Tibial nerve (tissue), 4 donors: Measurements from ENCODE around the gene SPATA31C1. TPM values are rescaled to one million over a fixed set of nuclear protein-coding genes. Genes with fewer than 3 reads are reported as not detected.
"Not testable (repeated sequence)": the region's sequence is repeated elsewhere in the genome, so short reads cannot be mapped to it uniquely, and the experiment has no call there.

ENCODE experiments used
- DNase-seq, 2 donors: peaks; one replicate each; pipeline ENCODE4 v3.0.0-alpha.2; 2019; ENCODE audit warnings: low spot score in 2 of 2
- H3K27ac ChIP-seq, 4 donors: fragments of 200-600 bp; sonication (generic) in 3 of 4; one replicate each; pipeline ENCODE4 v1.5.1; 2017 to 2019; ENCODE audit warnings: mild to moderate bottlenecking in 1 of 4
- H3K27me3 ChIP-seq, 2 donors: fragments of 200-600 bp; sonication (generic) in 1 of 2; one replicate each; pipeline versions ENCODE4 v1.5.1 to v1.6.0; 2017 to 2019
- H3K36me3 ChIP-seq, 3 donors: fragments of 200-600 bp; sonication (generic); one replicate each; pipeline ENCODE4 v1.5.1; 2018 to 2019
- H3K4me1 ChIP-seq, 4 donors: fragments of 200-600 bp; sonication (generic) in 3 of 4; one replicate each; pipeline ENCODE4 v1.5.1; 2017 to 2019
- H3K4me3 ChIP-seq, 4 donors: fragments of 200-600 bp; sonication (generic) in 3 of 4; one replicate each; pipeline ENCODE4 v1.5.1; 2017 to 2019; ENCODE audit warnings: mild to moderate bottlenecking in 1 of 4, moderate library complexity in 1 of 4
- H3K9me3 ChIP-seq, 4 donors: fragments of 200-600 bp; sonication (generic) in 3 of 4; one replicate each; pipeline ENCODE4 v1.5.1; 2017 to 2019
- CTCF ChIP-seq, 5 experiments: fragments of 200-600 bp in 3 of 5; fragments of 450-650 bp in 2 of 5; sonication (generic) in 3 of 5; IDR thresholded peaks; one replicate each; pipeline ENCODE4 v1.5.1; 2016 to 2019; ENCODE audit warnings: antibody characterized with exemption in 5 of 5, mild to moderate bottlenecking in 3 of 5, moderate library complexity in 2 of 5
- EP300 ChIP-seq, 2 donors: sonication (generic); formaldehyde crosslinking; IDR thresholded peaks; one replicate each; pipeline ENCODE4 v1.6.1; 2017; ENCODE audit warnings: antibody characterized with exemption in 2 of 2, mild to moderate bottlenecking in 1 of 2
- POLR2A ChIP-seq, 2 donors: fragments of 450-650 bp; IDR thresholded peaks; one replicate each; pipeline ENCODE4 v1.6.1; 2017; ENCODE audit warnings: antibody characterized with exemption in 2 of 2, mild to moderate bottlenecking in 2 of 2, moderate library complexity in 2 of 2
- WGBS, 2 donors: methylation state at CpG; one replicate each; pipeline ENCODE4 v1.1.5; 2018; 5-methylcytosine and 5-hydroxymethylcytosine counted together
- total RNA-seq, 4 donors: library from RNA; depleted of rRNA; stranded (reverse); fragments of >200 nt; gene quantifications; one replicate each; pipeline ENCODE4 v1.1.0, GENCODE V29; 2016

The SPATA31C1 gene
- total RNA-seq = not detected

GRCh38 chr9:87917662-87918061 is at the start of gene SPATA31C1:
SPATA31C1 (plus strand) TSS chr9:87917962.
- H3K27me3 ChIP-seq, H3K9me3 ChIP-seq, H3K4me3 ChIP-seq, DNase-seq, H3K27ac ChIP-seq, H3K36me3 ChIP-seq, H3K4me1 ChIP-seq: not testable (repeated sequence)
- no CpG with 5 or more reads among the region's 8 CpGs for WGBS, 2 donors

DNA sequence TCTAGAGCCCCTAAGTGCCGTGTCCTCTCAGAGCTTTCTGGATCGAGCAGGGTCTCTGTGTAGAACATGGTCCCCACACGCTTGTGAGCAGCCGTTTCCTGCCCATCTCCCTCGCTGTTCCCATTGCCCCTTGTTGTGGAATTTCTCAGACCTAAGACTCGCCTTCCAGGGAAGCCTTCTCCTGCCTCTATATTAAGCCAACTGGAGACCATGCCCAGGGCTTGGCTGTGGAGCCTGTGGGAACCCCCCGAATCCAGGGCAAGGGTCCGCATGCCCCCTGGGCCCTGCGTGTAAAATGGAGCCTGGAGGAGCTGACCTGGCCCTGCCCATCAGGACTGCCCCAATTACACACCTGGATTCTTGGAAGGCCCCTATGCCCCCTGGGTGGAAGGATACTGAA is 49.6 kb upstream of the SPATA31C1 start:
- H3K9me3 ChIP-seq = no peaks in the 10 kb centered on the region
- no peak overlapping the region for H3K4me3 ChIP-seq
- H3K4me1 ChIP-seq = no peaks in the 10 kb centered on the region
- DNase-seq = no peak
- no peak for TF ChIP-seq CTCF (IDR thresholded peaks at IDR 0.05)
- TF ChIP-seq POLR2A (IDR thresholded peaks at IDR 0.05) = no peak
- no peak for TF ChIP-seq EP300 (IDR thresholded peaks at IDR 0.05)
- 92 to 94% methylated on average over 7 to 9 of the region's 9 CpGs for WGBS, 2 donors
- H3K27me3 ChIP-seq = no peaks in the 10 kb centered on the region
- no peaks in the 10 kb centered on the region for H3K36me3 ChIP-seq
- no peak overlapping the region for H3K27ac ChIP-seq

GRCh38 chr9:87868635-87869034 is 49.1 kb upstream of the SPATA31C1 start:
- no peak for DNase-seq
- 88 to 93% methylated on average over 3 of the region's 3 CpGs for WGBS, 2 donors
- TF ChIP-seq EP300 (IDR thresholded peaks at IDR 0.05) (no peak), POLR2A (IDR thresholded peaks at IDR 0.05) (no peak), CTCF (IDR thresholded peaks at IDR 0.05) (no peak)
- H3K4me3 ChIP-seq = no peak overlapping the region
- no peaks in the 10 kb centered on the region for H3K36me3 ChIP-seq
- H3K27me3 ChIP-seq = no peaks in the 10 kb centered on the region
- H3K9me3 ChIP-seq = no peaks in the 10 kb centered on the region
- no peaks in the 10 kb centered on the region for H3K4me1 ChIP-seq
- no peak overlapping the region for H3K27ac ChIP-seq

GRCh38 chr9:87869082-87869481 is 48.7 kb upstream of the SPATA31C1 start:
- H3K36me3 ChIP-seq = no peaks in the 10 kb centered on the region
- WGBS, 2 donors = 84 to 86% methylated on average over 11 of the region's 11 CpGs
- H3K27me3 ChIP-seq = no peaks in the 10 kb centered on the region
- H3K9me3 ChIP-seq = no peaks in the 10 kb centered on the region
- no peak for DNase-seq
- H3K4me3 ChIP-seq = no peak overlapping the region
- no peak for TF ChIP-seq EP300 (IDR thresholded peaks at IDR 0.05)
- no peak for TF ChIP-seq CTCF (IDR thresholded peaks at IDR 0.05)
- no peak for TF ChIP-seq POLR2A (IDR thresholded peaks at IDR 0.05)
- no peak overlapping the region for H3K27ac ChIP-seq
- H3K4me1 ChIP-seq = no peaks in the 10 kb centered on the region

DNA sequence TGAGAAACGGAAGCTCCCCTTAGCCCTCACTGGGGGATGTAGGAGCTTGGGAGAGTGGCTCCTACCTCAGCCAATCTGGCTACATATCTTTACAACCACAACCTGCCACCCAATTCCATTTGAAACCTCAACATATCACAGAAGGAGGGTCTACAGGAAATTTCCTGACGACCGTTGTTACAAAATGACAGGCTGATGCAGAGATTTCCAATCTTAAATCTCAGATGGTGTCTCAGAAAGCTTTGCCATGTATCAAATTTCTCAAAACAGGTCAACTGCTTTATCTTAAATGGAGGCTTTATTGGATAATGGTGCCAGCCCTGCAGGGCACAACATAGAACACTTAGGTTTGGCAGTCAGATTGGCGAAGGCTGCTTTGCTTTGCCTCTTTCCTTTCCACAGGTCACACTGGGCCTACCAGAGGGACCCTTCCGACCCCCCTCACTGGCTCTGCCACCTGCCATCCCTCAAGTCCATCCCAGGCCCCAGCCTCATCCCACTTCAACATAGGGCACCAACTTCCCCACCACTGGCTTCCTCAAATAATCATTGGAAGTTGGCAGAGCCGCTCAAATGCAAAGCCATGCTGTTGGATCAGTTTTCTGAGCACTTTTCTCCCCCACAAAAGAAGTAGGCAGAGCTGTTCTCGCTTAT is 46.2 kb upstream of the SPATA31C1 start:
- Histone ChIP-seq H3K27ac (no peak overlapping the region), H3K36me3 (no peaks in the 10 kb centered on the region), H3K9me3 (no peaks in the 10 kb centered on the region), H3K27me3 (no peaks in the 10 kb centered on the region), H3K4me1 (no peaks in the 10 kb centered on the region), H3K4me3 (no peak overlapping the region)
- no peak for TF ChIP-seq CTCF (IDR thresholded peaks at IDR 0.05)
- no peak for DNase-seq
- WGBS, 2 donors = 87 to 89% methylated on average over 7 of the region's 7 CpGs
